GM12873 (cell line): ENCODE results near the gene EHMT2.

Source experiments
- CTCF ChIP-seq: IDR thresholded peaks from 2 replicates; pipeline ENCODE4 v1.5.1; 2012; ENCODE audit warnings: low read depth, mild to moderate bottlenecking, moderate library complexity, low read length, control low read depth; ENCODE audit not compliant: insufficient read depth; ENCODE audit errors: missing control alignments

The EHMT2 gene

GRCh38 chr6:31897612-31898382 is at the start of gene EHMT2:
TSS of gene EHMT2 (minus strand) at chr6:31897698. CDS start at chr6:31897677, 21 bp downstream.
- peak; percentile 7 for TF ChIP-seq CTCF

GRCh38 chr6:31947070-31947675 is 49.7 kb upstream of the EHMT2 start:
- no peak for TF ChIP-seq CTCF

- no peak for TF ChIP-seq CTCF
These were observed 48.9 kb upstream of the EHMT2 start for GRCh38 chr6:31946370-31946885.

- TF ChIP-seq CTCF, result no peak
These were observed 48.2 kb upstream of the EHMT2 start, which contains the start of gene CFB for GRCh38 chr6:31945507-31946369. TSS of gene CFB (plus strand) at chr6:31946095. CDS start at chr6:31946222, 127 bp downstream.

- no peak for TF ChIP-seq CTCF
These were observed 47.6 kb upstream of the EHMT2 start for GRCh38 chr6:31945154-31945506.

GRCh38 chr6:31943742-31944141 is 46.2 kb upstream of the EHMT2 start:
- TF ChIP-seq CTCF, result no peak
